Measurements from ENCODE around the gene PRSS57. TPM values are rescaled to one million over a fixed set of nuclear protein-coding genes. Genes with fewer than 3 reads are reported as not detected.

PRSS57 gene
- total RNA-seq, 1 experiment from 2014 or later: not detected

- Mint-ChIP-seq H3K27me3 (ENCODE audit: insufficient read depth, unreplicated experiment) (no peaks in the 10 kb centered on the region), H3K36me3 (ENCODE audit: insufficient read depth, unreplicated experiment) (no peaks in the 10 kb centered on the region), H3K4me3 (ENCODE audit: unreplicated experiment) (no peak overlapping the region), H3K27ac (ENCODE audit: low read depth, unreplicated experiment) (no peak overlapping the region), H3K9me3 (ENCODE audit: unreplicated experiment) (no peaks in the 10 kb centered on the region), H3K4me1 (ENCODE audit: insufficient read depth, unreplicated experiment) (no peaks in the 10 kb centered on the region)
- DNase-seq (ENCODE audit: unreplicated experiment): no peak
- no TSS peak for BruUV-seq (replicated peaks)
- TF ChIP-seq CTCF (IDR thresholded peaks at IDR 0.05; ENCODE audit: unreplicated experiment): no peak
- POLR2A ChIA-PET: interaction anchor here (1.2 kb wide), 1 partner anchor 46 kb away, joined by 3 read pairs; the partner anchor contains the start of gene RNF126
- intact Hi-C loops (cut with micrococcal nuclease): no loop called here
- CTCF ChIA-PET: no interaction called here
Observed at GRCh38 chr19:709196-709964, 14.1 kb upstream of the PRSS57 start.

GRCh38 chr19:708154-709143, 13.2 kb upstream of the PRSS57 start, which contains the start of gene PALM:
Gene PALM, plus strand, starts transcription at chr19:708935. Its CDS starts 212 bp downstream, at chr19:709147.
- no peak within 1 kb of the TSS for H3K27ac Mint-ChIP-seq (ENCODE audit: low read depth, unreplicated experiment)
- intact Hi-C loops (cut with micrococcal nuclease): no loop called here
- no peak for DNase-seq (ENCODE audit: unreplicated experiment)
- POLR2A ChIA-PET: interaction anchor here (0.8 to 1.7 kb wide), 5 partner anchors 24 to 126 kb away, joined by 3 to 10 read pairs (median 4); no protein-coding TSS in a partner anchor
- BruUV-seq (replicated peaks): no TSS peak
- H3K4me1 Mint-ChIP-seq (ENCODE audit: insufficient read depth, unreplicated experiment): no peaks in the 10 kb centered on the region
- H3K27me3 Mint-ChIP-seq (ENCODE audit: insufficient read depth, unreplicated experiment): no peaks in the 10 kb centered on the region
- TF ChIP-seq CTCF (IDR thresholded peaks at IDR 0.05; ENCODE audit: unreplicated experiment): no peak
- H3K36me3 Mint-ChIP-seq (ENCODE audit: insufficient read depth, unreplicated experiment): no peaks in the 10 kb centered on the region
- CTCF ChIA-PET: interaction anchor here (0.8 to 1.3 kb wide), 4 partner anchors 9 to 275 kb away, joined by 3 to 5 read pairs (median 4); partner anchors contain the start of gene WDR18
- H3K4me3 Mint-ChIP-seq (ENCODE audit: unreplicated experiment): no peak within 1 kb of the TSS
- no peaks in the 10 kb centered on the region for H3K9me3 Mint-ChIP-seq (ENCODE audit: unreplicated experiment)

- intact Hi-C loops (cut with micrococcal nuclease): no loop called here
- Mint-ChIP-seq H3K36me3 (ENCODE audit: insufficient read depth, unreplicated experiment) (no peaks in the 10 kb centered on the region), H3K27me3 (ENCODE audit: insufficient read depth, unreplicated experiment) (peaks cover 12% of the 10 kb centered on the region), H3K27ac (ENCODE audit: low read depth, unreplicated experiment) (no peak overlapping the region), H3K4me3 (ENCODE audit: unreplicated experiment) (no peak overlapping the region), H3K4me1 (ENCODE audit: insufficient read depth, unreplicated experiment) (no peaks in the 10 kb centered on the region), H3K9me3 (ENCODE audit: unreplicated experiment) (no peaks in the 10 kb centered on the region)
- ChIA-PET CTCF (interaction anchor here (0.6 to 0.8 kb wide), 3 partner anchors 30 to 1557 kb away, joined by 3 read pairs; no protein-coding TSS in a partner anchor), POLR2A (no interaction called here)
- no peak for DNase-seq (ENCODE audit: unreplicated experiment)
- no peak for TF ChIP-seq CTCF (IDR thresholded peaks at IDR 0.05; ENCODE audit: unreplicated experiment)
- no TSS peak for BruUV-seq (replicated peaks)
Observed at GRCh38 chr19:704447-704741, 9.1 kb upstream of the PRSS57 start.

All from MCF 10A (cell line).